K562 (cell line): ENCODE measurements around the gene YPEL1. TPM values are rescaled to one million over a fixed set of nuclear protein-coding genes. Genes with fewer than 3 reads are reported as not detected.

ENCODE experiments used
- ARID4B ChIP-seq: sonication (generic); formaldehyde crosslinking; IDR thresholded peaks from 2 replicates; pipeline ENCODE4 v1.8.0; 2022; ENCODE audit warnings: mild to moderate bottlenecking, missing genetic modification reagents
- HMGN3 ChIP-seq: IDR thresholded peaks from 2 replicates; pipeline ENCODE4 v1.6.1; 2011; ENCODE audit warnings: borderline replicate concordance, low read depth, mild to moderate bottlenecking, mixed read lengths, low read length; ENCODE audit not compliant: insufficient read length; ENCODE audit errors: extremely low read depth
- POLR2G ChIP-seq: fragments of 200-400 bp; formaldehyde crosslinking; IDR thresholded peaks from 2 replicates; pipeline ENCODE4 v1.6.1; 2017; ENCODE audit warnings: low read depth, mild to moderate bottlenecking, antibody characterized with exemption, low read length, moderate library complexity
- WHSC1 ChIP-seq: IDR thresholded peaks from one replicate; pipeline ENCODE4 v1.6.1; 2012; ENCODE audit warnings: low read length, control low read depth, inconsistent platforms
- ZBTB11 ChIP-seq, 3 experiments: fragments of 200-800 bp in 1 of 3; fragments of 250-450 bp in 1 of 3; fragments of 450-650 bp in 1 of 3; sonication (Bioruptor Pico) in 1 of 3; sonication (Bioruptor generic) in 1 of 3; formaldehyde crosslinking in 1 of 3; IDR thresholded peaks; 2 replicates each; pipeline versions ENCODE4 v1.6.1 to v1.8.0; 2016 to 2022; ENCODE audit warnings: mild to moderate bottlenecking in 2 of 3, missing genetic modification characterization in 2 of 3, missing compliant biosample characterization in 1 of 3, moderate library complexity in 1 of 3
- ZBTB17 ChIP-seq: fragments of 450-650 bp; formaldehyde crosslinking; IDR thresholded peaks from 2 replicates; pipeline ENCODE4 v1.4.0; 2020; ENCODE audit warnings: mild to moderate bottlenecking
- ZNF586 ChIP-seq: fragments of 450-650 bp; formaldehyde crosslinking; conservative IDR thresholded peaks from 2 replicates; pipeline ENCODE4 v1.4.0; 2020; ENCODE audit warnings: mild to moderate bottlenecking, moderate library complexity
- polyA plus RNA-seq, 8 experiments: library from polyadenylated mRNA; depleted of rRNA in 4 of 8; stranded (reverse) in 5 of 8; unstranded in 3 of 8; fragments of >200 nt; fragmentation: Nextera tagmentation in 2 of 8; fragmentation: Illumina TruSeq in 1 of 8; extraction: Ambion mirVana in 2 of 8; extraction: Trizol in 1 of 8; gene quantifications; 2 replicates each; pipeline versions ENCODE4 v1.2.1 to v1.2.3, GENCODE V29; 2011 to 2014; ENCODE audit warnings: inconsistent platforms in 1 of 8, missing spikeins in 1 of 8
- total RNA-seq, 7 experiments: library from RNA; depleted of rRNA in 6 of 7; stranded (reverse); fragments of >200 nt in 6 of 7; fragmentation: Illumina TruSeq in 2 of 7; extraction: Trizol in 2 of 7; gene quantifications; 2 replicates each; pipeline versions ENCODE4 v1.2.1 to v1.2.3, GENCODE V29; 2011 to 2021; ENCODE audit warnings: low replicate concordance in 1 of 7

Gene YPEL1
- total and polyA plus RNA-seq, 9 of the 15 experiments (the other 6 are each of a cell fraction or from before 2014, with no cell fraction given) = 0.07 to 2.2 (median 0.46) TPM

GRCh38 chr22:21687685-21688259 is 47.8 kb downstream of the YPEL1 start (continued):
- TF ChIP-seq ARID4B (CRISPR knock-in tag) = no peak
- TF ChIP-seq ZBTB11 (CRISPR knock-in tag; IDR thresholded peaks at IDR 0.05) = peak in 1 of 3 experiments; percentile 36; a peak in 1 of 6 replicates
- TF ChIP-seq ZNF586 (CRISPR knock-in tag) = 0 out of 2 replicates have a peak, but pooled peaks have one; percentile 48
- 0 out of 2 replicates have a peak, but pooled peaks have one; percentile 65 for TF ChIP-seq ZBTB17 (CRISPR knock-in tag)
- TF ChIP-seq WHSC1 = no peak
- peak; percentile 70 for TF ChIP-seq POLR2G
- TF ChIP-seq HMGN3 = peak; percentile 28
